Middle frontal gyrus (tissue), 1 donor: ENCODE results near the gene FBXW4.
A peak's percentile ranks its signal among the peaks of the same experiment; 100 is the strongest.

Experiments used
- DNase-seq: peaks from one replicate; pipeline ENCODE4 v3.0.0-alpha.2; 2015; ENCODE audit warnings: low spot score; ENCODE audit errors: extremely low spot score

The FBXW4 gene

GRCh38 chr10:101587725-101588653, 107.0 kb downstream of the FBXW4 start, which contains the start of the genes DPCD and POLL:
TSS of gene DPCD (plus strand) at chr10:101588321. CDS start at chr10:101588337, 16 bp downstream.
TSS of gene POLL (minus strand) at chr10:101588257. CDS start at chr10:101587360, 897 bp downstream.
- DNase-seq = peak; percentile 95

DNA sequence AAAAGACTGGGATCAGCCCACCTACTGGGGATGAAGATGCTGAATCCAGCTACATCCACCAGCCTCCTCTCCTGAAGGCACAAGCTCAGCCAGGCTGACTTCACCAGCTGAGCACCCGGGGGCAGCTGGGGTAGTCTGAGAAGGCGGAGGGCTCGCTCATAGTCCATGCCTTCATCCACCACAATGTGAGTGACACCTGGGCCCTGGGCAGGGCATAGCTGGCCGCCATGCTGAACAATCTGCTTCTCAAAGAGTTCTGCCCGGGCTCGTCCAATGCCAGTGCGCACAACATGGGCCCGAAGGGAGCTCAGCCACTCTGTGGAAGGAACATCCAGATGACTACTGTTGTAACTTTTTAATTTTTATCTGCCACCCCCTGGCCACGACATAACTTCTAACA, 109.1 kb downstream of the FBXW4 start:
- DNase-seq = no peak

- no peak for DNase-seq
These were observed 114.2 kb downstream of the FBXW4 start for GRCh38 chr10:101580486-101581399.

DNA sequence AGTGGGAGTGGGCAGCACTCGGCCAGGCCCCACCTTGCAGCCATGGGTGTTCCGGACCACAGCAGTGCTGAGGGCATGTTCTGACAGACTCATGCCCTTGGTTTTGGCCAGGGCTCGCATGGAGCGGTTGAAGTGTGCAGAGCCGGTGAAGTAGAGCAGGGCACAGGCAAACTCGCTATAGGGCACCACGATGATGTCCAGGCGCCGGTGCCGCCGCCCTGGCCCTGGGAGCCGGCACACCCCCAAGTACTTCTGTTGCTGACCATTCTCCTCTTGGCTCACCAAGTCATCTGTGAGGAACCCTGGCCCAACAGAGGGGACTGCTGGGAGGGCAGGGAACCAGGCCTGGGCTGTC, 115.5 kb downstream of the FBXW4 start:
- no peak for DNase-seq

- no peak for DNase-seq
These were observed 116.0 kb downstream of the FBXW4 start for GRCh38 chr10:101578803-101579515.

GRCh38 chr10:101578192-101578591, 116.8 kb downstream of the FBXW4 start:
- no peak for DNase-seq

DNA sequence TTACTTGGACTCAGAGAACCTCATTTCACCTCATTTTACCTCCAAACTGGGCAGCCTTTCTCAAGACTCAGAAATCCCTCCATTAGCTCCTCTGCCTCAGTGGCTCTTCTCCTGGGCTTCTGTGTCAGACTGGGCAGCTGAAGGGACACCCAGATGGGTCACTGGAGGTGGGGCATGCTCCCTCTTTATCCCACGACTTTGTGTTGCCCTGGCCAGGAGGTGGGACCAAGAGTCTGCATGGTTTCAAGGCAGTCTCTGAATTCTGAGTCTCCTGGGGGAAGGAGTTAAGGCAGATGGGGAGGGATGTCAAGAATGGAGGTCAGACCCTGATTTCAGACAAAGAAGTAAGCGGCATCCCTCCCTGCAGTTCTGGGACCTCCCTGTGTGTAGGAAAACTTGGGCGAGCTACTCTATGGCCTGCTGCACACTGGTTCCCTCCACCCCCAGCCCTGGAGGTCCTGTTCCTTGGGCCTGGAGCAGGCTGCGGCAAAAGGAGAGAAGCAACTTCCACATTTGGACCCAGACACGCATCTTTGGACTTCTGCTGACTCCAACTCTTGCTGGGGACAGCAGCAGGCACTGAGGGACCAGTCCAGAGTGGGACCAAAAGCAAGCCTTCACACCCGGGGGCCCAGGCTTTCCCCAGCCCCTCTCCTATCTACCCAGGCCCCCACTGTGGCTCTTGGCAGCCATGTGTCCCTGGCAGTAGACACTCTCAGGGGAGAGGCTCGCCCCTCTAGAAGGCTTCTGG, 117.7 kb downstream of the FBXW4 start:
- no peak for DNase-seq

GRCh38 chr10:101576211-101576863, 118.6 kb downstream of the FBXW4 start:
- DNase-seq = no peak

- no peak for DNase-seq
These were observed 119.3 kb downstream of the FBXW4 start for GRCh38 chr10:101575580-101576210.

GRCh38 chr10:101575091-101575490, 119.9 kb downstream of the FBXW4 start:
- DNase-seq = no peak

GRCh38 chr10:101573885-101574753, 120.9 kb downstream of the FBXW4 start:
- DNase-seq = no peak

DNA sequence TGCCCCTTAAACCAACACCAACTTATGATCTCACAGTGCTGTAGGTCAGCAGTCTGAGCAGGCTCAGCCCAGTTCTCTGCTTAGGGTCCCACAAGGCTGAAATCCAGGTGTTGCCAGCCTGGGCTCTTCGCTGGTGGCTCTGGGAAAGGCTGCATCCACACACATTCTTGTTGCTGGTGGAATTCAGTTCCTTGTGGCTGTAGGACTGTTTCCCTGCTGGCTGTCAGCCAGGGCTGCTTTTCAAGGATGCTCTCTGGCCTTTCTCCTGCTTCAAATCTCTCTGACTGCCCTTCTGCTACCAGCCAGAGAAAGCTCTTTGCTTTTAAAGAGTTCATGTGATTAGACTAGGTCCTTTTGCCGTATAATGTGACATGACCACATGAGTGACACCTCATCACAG, 122.2 kb downstream of the FBXW4 start:
- no peak for DNase-seq

- no peak for DNase-seq
These were observed 122.8 kb downstream of the FBXW4 start for GRCh38 chr10:101572126-101572525.

DNA sequence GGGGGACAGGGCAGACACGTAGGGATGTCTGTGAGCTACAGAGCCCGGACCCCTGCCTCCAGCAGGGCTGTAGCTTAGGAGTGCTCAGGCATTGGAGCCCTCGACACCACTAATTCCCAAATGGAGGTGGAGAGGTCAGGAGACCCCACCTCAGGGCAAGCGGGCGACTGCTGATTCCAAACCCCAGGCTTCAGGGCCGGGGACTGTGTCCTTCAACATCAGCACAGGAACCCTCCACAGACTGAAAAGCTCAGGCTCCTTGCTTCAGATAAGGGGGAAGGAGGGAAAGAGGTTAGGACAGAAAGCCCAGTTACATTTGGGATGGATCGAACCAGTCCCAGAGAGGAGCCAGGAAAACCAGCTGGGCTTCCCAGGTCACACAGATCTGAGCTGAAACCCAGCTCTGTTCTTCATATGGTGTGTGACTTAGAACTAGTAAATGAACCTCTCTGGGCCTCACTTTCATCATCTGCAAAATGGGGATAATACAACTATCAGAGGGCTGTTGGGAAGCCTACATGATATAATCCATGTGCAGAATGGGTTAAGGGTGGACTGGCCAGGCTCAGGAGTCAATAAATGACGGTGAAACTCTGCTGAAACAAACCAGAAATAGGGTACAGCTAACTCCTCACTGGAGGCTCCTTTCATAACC, 123.6 kb downstream of the FBXW4 start:
- DNase-seq = no peak

GRCh38 chr10:101570428-101571270, 124.3 kb downstream of the FBXW4 start:
- no peak for DNase-seq

DNA sequence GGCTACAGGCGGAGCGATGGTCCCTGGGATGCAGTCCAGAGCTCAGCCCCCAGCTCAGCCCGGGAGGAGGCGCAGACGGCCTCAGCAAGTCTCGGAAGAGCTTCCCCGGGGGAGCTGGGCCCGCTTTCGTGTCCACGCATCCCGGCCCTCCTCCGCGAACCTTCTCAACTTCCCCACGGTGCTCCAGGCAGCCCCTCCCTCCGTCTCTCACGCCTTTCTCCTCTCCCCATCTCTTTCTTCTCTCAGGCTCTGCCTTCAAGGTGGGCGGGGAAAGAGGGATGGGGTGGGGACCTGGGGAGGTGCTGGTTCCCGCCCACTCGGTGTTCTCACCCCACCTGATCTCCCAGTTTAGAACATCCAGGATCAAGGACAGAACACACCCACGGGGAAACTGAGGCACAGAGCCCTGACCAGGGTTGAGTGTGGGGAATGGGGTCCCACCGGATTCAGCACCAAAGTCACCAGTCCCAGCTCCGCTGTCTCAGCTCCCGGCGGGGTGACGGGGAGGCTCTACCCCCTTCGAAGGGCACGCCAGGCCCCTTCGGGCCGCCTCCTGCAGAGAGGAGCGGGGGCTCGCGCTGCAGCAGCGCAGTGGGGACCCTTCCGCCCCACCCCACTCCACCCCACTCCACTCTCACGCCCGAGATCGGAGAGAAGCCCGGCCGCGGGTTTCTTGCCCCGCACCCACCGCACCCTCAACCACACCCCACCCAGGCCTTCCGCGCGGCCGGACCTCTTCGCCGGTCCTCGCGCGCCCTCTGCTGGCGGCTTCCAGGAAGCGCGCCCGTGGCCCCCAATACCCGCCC, 125.1 kb downstream of the FBXW4 start:
- DNase-seq = peak; percentile 75

DNA sequence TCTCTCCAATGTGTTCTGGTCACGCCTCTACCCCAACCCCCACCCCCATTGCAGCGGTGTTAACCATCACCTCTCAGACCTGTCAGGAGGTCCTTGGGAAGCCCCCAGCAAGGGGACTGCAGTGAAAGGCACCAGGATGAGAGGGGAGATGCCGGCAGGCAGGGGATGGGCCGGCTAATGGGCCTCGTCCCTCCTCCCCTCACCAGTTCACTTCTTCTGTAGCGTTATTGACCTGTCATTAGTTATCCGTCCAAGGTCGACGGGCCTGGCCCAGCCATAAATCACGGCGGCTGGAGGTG, 125.7 kb downstream of the FBXW4 start:
- DNase-seq = no peak
